T-helper 17 cell (primary cell): ENCODE data around the gene STAC3. TPM values are rescaled to one million over a fixed set of nuclear protein-coding genes. Genes with fewer than 3 reads are reported as not detected.

Source experiments
- ATAC-seq: fragments of 150-1000 bp; cut with Tn5 transposase; 2 replicates; pipeline ENCODE4 v1.10.0; 2021; ENCODE audit warnings: mild to moderate bottlenecking, moderate library complexity
- DNase-seq, 3 donors: peaks; one replicate each; pipeline versions ENCODE4 v3.0.0 to v3.0.0-alpha.2; 2020 to 2021
- H3K9me3 ChIP-seq: one replicate; pipeline ENCODE4 v1.7.0; 2013; ENCODE audit warnings: low read length, mild to moderate bottlenecking; ENCODE audit not compliant: control insufficient read depth, poor library complexity, severe bottlenecking
- H3K27ac Mint-ChIP-seq: one replicate; pipeline ENCODE4 v1.8.0; 2022; ENCODE audit warnings: mild to moderate bottlenecking, moderate library complexity, mixed read lengths
- H3K27me3 Mint-ChIP-seq: one replicate; pipeline ENCODE4 v1.8.0; 2022; ENCODE audit warnings: mixed read lengths
- H3K36me3 Mint-ChIP-seq: one replicate; pipeline ENCODE4 v1.8.0; 2022; ENCODE audit warnings: low read depth, mixed read lengths
- H3K4me1 Mint-ChIP-seq: one replicate; pipeline ENCODE4 v1.8.0; 2022; ENCODE audit warnings: mild to moderate bottlenecking, mixed read lengths
- H3K4me3 Mint-ChIP-seq: one replicate; pipeline ENCODE4 v1.8.0; 2022; ENCODE audit warnings: mild to moderate bottlenecking, moderate library complexity, mixed read lengths
- total RNA-seq, 4 donors: library from RNA in 2 of 4; stranded (reverse) in 2 of 4; gene quantifications; one replicate each; pipeline ENCODE4 v1.2.3 and lab custom pipeline; 2022 to 2026

STAC3 gene
- total RNA-seq, 2 donors from 2014 or later: 1.6 to 1.9 TPM

GRCh38 chr12:57211791-57212700 lies 38.9 kb downstream of the STAC3 start:
- H3K4me1 Mint-ChIP-seq: peaks cover 24% of the 10 kb centered on the region
- no peak overlapping the region for H3K4me3 Mint-ChIP-seq
- H3K9me3 ChIP-seq: no peaks in the 10 kb centered on the region
- no peaks in the 10 kb centered on the region for H3K36me3 Mint-ChIP-seq
- H3K27me3 Mint-ChIP-seq: peaks cover 29% of the 10 kb centered on the region
- DNase-seq (no peak), ATAC-seq (no peak)
- H3K27ac Mint-ChIP-seq: no peak overlapping the region

GRCh38 chr12:57210926-57211692 lies 39.9 kb downstream of the STAC3 start:
- H3K27me3 Mint-ChIP-seq: peaks cover 29% of the 10 kb centered on the region
- H3K36me3 Mint-ChIP-seq: no peaks in the 10 kb centered on the region
- H3K27ac Mint-ChIP-seq: no peak overlapping the region
- H3K4me3 Mint-ChIP-seq: no peak overlapping the region
- DNase-seq (no peak), ATAC-seq (no peak)
- no peaks in the 10 kb centered on the region for H3K9me3 ChIP-seq
- H3K4me1 Mint-ChIP-seq: peaks cover 24% of the 10 kb centered on the region

DNA sequence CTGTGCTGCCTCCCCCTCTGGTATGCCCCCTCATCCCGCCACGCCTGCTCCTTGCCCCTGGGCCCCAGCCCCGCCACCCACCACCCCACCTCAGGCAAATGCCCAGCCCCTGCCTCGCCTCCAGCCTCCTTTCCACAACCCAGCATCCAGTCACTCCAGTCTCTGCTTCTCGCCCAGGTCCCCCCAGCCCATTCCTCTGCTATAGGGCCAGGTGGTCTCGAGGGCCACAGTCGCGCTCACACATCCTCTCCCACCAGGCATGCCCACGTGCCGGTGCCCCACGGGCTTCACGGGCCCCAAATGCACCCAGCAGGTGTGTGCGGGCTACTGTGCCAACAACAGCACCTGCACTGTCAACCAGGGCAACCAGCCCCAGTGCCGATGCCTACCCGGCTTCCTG lies 40.5 kb downstream of the STAC3 start:
- H3K27ac Mint-ChIP-seq: no peak overlapping the region
- ATAC-seq: no peak
- no peaks in the 10 kb centered on the region for H3K9me3 ChIP-seq
- H3K36me3 Mint-ChIP-seq: no peaks in the 10 kb centered on the region
- no peak for DNase-seq
- H3K4me3 Mint-ChIP-seq: no peak overlapping the region
- H3K4me1 Mint-ChIP-seq: peaks cover 18% of the 10 kb centered on the region
- H3K27me3 Mint-ChIP-seq: peaks cover 23% of the 10 kb centered on the region

GRCh38 chr12:57209916-57210315 lies 41.1 kb downstream of the STAC3 start:
- no peaks in the 10 kb centered on the region for H3K9me3 ChIP-seq
- DNase-seq (no peak), ATAC-seq (no peak)
- peaks cover 17% of the 10 kb centered on the region for H3K27me3 Mint-ChIP-seq
- no peak overlapping the region for H3K4me3 Mint-ChIP-seq
- H3K4me1 Mint-ChIP-seq: peaks cover 14% of the 10 kb centered on the region
- no peak overlapping the region for H3K27ac Mint-ChIP-seq
- H3K36me3 Mint-ChIP-seq: no peaks in the 10 kb centered on the region

- ATAC-seq (no peak), DNase-seq (no peak)
- Mint-ChIP-seq H3K27me3 (peaks cover 6% of the 10 kb centered on the region), H3K4me1 (peaks cover 6% of the 10 kb centered on the region), H3K27ac (no peak overlapping the region), H3K36me3 (no peaks in the 10 kb centered on the region), H3K4me3 (no peak overlapping the region)
- H3K9me3 ChIP-seq: no peaks in the 10 kb centered on the region
Observed at GRCh38 chr12:57208631-57209282, 42.2 kb downstream of the STAC3 start.

DNA sequence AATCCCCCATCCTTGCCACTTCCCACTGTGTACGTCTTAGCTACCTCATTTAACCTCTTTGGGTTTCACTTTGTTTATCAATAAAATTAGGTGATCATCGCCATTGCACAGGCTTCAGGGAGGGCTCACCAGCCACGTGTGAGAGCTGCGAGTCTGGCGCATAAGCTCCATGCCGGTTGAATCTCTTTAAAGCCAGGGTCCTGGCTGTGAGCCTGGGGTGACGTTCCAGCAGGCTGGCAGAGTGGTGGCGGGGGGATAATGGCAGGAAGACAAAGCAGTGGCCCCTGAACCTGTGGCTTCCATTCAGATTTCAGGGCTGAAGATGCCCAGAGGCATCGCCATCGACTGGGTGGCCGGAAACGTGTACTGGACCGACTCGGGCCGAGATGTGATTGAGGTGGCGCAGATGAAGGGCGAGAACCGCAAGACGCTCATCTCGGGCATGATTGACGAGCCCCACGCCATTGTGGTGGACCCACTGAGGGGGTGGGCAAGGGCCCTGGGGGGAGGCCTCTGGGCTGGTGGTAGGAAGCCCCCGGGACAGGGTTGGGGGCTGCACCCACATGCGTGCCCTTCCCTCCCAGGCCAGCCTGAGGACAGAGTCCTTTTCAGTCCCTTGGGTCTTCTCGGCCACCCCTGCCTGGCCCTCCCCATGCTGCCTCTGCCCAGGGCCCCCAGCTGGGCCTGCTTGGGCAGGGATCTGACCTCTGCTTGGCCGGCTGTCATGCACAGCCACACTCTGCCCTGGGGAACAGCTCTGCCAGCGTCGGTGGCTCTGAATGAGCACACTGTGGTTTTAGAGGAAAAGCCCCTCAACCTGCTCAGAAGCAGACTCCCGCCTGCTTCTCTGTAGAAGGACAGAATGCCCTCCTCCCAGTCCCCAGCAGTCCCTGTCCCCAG lies 43.0 kb downstream of the STAC3 start:
- Mint-ChIP-seq H3K4me3 (no peak overlapping the region), H3K27ac (no peak overlapping the region), H3K4me1 (no peaks in the 10 kb centered on the region), H3K36me3 (no peaks in the 10 kb centered on the region), H3K27me3 (no peaks in the 10 kb centered on the region)
- DNase-seq: no peak
- no peak for ATAC-seq
- H3K9me3 ChIP-seq: no peaks in the 10 kb centered on the region

GRCh38 chr12:57205931-57206330 lies 45.1 kb downstream of the STAC3 start:
- no peak for DNase-seq
- no peaks in the 10 kb centered on the region for H3K4me1 Mint-ChIP-seq
- H3K36me3 Mint-ChIP-seq: no peaks in the 10 kb centered on the region
- no peak for ATAC-seq
- H3K27ac Mint-ChIP-seq: no peak overlapping the region
- H3K9me3 ChIP-seq: no peaks in the 10 kb centered on the region
- H3K27me3 Mint-ChIP-seq: no peaks in the 10 kb centered on the region
- H3K4me3 Mint-ChIP-seq: no peak overlapping the region

- no peak overlapping the region for H3K4me3 Mint-ChIP-seq
- ATAC-seq (no peak), DNase-seq (no peak)
- no peaks in the 10 kb centered on the region for H3K36me3 Mint-ChIP-seq
- no peaks in the 10 kb centered on the region for H3K9me3 ChIP-seq
- no peaks in the 10 kb centered on the region for H3K4me1 Mint-ChIP-seq
- no peak overlapping the region for H3K27ac Mint-ChIP-seq
- H3K27me3 Mint-ChIP-seq: no peaks in the 10 kb centered on the region
Observed at GRCh38 chr12:57205186-57205585, 45.8 kb downstream of the STAC3 start.

- H3K9me3 ChIP-seq: no peaks in the 10 kb centered on the region
- H3K27ac Mint-ChIP-seq: no peak overlapping the region
- no peaks in the 10 kb centered on the region for H3K36me3 Mint-ChIP-seq
- no peak overlapping the region for H3K4me3 Mint-ChIP-seq
- H3K27me3 Mint-ChIP-seq: no peaks in the 10 kb centered on the region
- H3K4me1 Mint-ChIP-seq: no peaks in the 10 kb centered on the region
- ATAC-seq (no peak), DNase-seq (no peak)
Observed at GRCh38 chr12:57204454-57204853, 46.5 kb downstream of the STAC3 start.

GRCh38 chr12:57203791-57204190 lies 47.2 kb downstream of the STAC3 start:
- H3K4me1 Mint-ChIP-seq: no peaks in the 10 kb centered on the region
- H3K27me3 Mint-ChIP-seq: no peaks in the 10 kb centered on the region
- H3K27ac Mint-ChIP-seq: no peak overlapping the region
- no peaks in the 10 kb centered on the region for H3K9me3 ChIP-seq
- no peak for ATAC-seq
- no peak overlapping the region for H3K4me3 Mint-ChIP-seq
- H3K36me3 Mint-ChIP-seq: no peaks in the 10 kb centered on the region
- DNase-seq: no peak

DNA sequence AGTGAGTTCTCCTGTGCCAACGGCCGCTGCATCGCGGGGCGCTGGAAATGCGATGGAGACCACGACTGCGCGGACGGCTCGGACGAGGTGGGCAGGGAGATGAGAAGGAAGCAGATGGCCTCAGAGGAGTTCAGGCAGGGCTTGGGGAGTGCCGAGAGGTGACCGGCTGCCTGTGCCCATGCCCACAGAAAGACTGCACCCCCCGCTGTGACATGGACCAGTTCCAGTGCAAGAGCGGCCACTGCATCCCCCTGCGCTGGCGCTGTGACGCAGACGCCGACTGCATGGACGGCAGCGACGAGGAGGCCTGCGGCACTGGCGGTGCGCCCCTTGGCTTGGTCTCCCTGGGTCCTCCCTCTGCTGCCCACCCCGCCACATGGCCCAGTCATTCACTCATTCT lies 47.8 kb downstream of the STAC3 start:
- no peaks in the 10 kb centered on the region for H3K4me1 Mint-ChIP-seq
- DNase-seq (no peak), ATAC-seq (no peak)
- no peak overlapping the region for H3K4me3 Mint-ChIP-seq
- no peaks in the 10 kb centered on the region for H3K27me3 Mint-ChIP-seq
- H3K9me3 ChIP-seq: no peaks in the 10 kb centered on the region
- H3K36me3 Mint-ChIP-seq: no peaks in the 10 kb centered on the region
- no peak overlapping the region for H3K27ac Mint-ChIP-seq

GRCh38 chr12:57202321-57202720 lies 48.7 kb downstream of the STAC3 start:
- DNase-seq: no peak
- peaks cover 2% of the 10 kb centered on the region for H3K36me3 Mint-ChIP-seq
- H3K4me1 Mint-ChIP-seq: no peaks in the 10 kb centered on the region
- no peak overlapping the region for H3K27ac Mint-ChIP-seq
- no peak for ATAC-seq
- no peaks in the 10 kb centered on the region for H3K9me3 ChIP-seq
- no peaks in the 10 kb centered on the region for H3K27me3 Mint-ChIP-seq
- no peak overlapping the region for H3K4me3 Mint-ChIP-seq
